Natural killer cell (primary cell): ENCODE data around the gene RAN. TPM values are rescaled to one million over a fixed set of nuclear protein-coding genes. Genes with fewer than 3 reads are reported as not detected.

Source experiments
- ATAC-seq, 3 donors: fragments of 150-1000 bp in 2 of 3; fragments of 200-7000 bp in 1 of 3; cut with Tn5 transposase; 1 replicate in 1 of 3; 2 replicates in 2 of 3; pipeline ENCODE4 v1.10.0; 2021; ENCODE audit warnings: mild to moderate bottlenecking in 2 of 3, moderate library complexity in 2 of 3
- DNase-seq, 2 donors: peaks; one replicate each; pipeline versions ENCODE4 v3.0.0 to v3.0.0-alpha.2; 2013 to 2021; ENCODE audit warnings: mixed read lengths in 1 of 2
- H3K27ac ChIP-seq: one replicate; pipeline ENCODE4 v1.5.1; 2013; ENCODE audit warnings: mild to moderate bottlenecking, low read length
- H3K27me3 ChIP-seq: one replicate; pipeline ENCODE4 v1.6.1; 2013; ENCODE audit warnings: low read length; ENCODE audit not compliant: control insufficient read depth, insufficient read depth
- H3K36me3 ChIP-seq: one replicate; pipeline ENCODE4 v1.6.1; 2013; ENCODE audit warnings: low read length; ENCODE audit not compliant: control insufficient read depth, insufficient read depth
- H3K4me1 ChIP-seq: one replicate; pipeline ENCODE4 v1.6.1; 2013; ENCODE audit warnings: low read length; ENCODE audit not compliant: control insufficient read depth, insufficient read depth
- H3K4me3 ChIP-seq: one replicate; pipeline ENCODE4 v1.5.1; 2013; ENCODE audit warnings: low read length
- H3K9me3 ChIP-seq: one replicate; pipeline ENCODE4 v1.6.1; 2013; ENCODE audit warnings: low read length; ENCODE audit not compliant: control insufficient read depth, insufficient read depth
- H3K27ac Mint-ChIP-seq, 2 donors: one replicate each; pipeline ENCODE4 v1.8.0; 2022; ENCODE audit warnings: mild to moderate bottlenecking in 2 of 2, mixed read lengths in 2 of 2, moderate library complexity in 1 of 2
- H3K27me3 Mint-ChIP-seq, 2 donors: one replicate each; pipeline ENCODE4 v1.8.0; 2022; ENCODE audit warnings: low read depth in 2 of 2, mixed read lengths in 2 of 2
- H3K36me3 Mint-ChIP-seq: one replicate; pipeline ENCODE4 v1.8.0; 2022; ENCODE audit warnings: mixed read lengths
- H3K4me1 Mint-ChIP-seq, 2 donors: one replicate each; pipeline ENCODE4 v1.8.0; 2022; ENCODE audit warnings: mixed read lengths in 2 of 2
- H3K4me3 Mint-ChIP-seq: one replicate; pipeline ENCODE4 v1.8.0; 2022; ENCODE audit warnings: mild to moderate bottlenecking, moderate library complexity, mixed read lengths
- H3K9me3 Mint-ChIP-seq, 2 donors: one replicate each; pipeline ENCODE4 v1.8.0; 2022; ENCODE audit warnings: mixed read lengths in 2 of 2
- WGBS: methylation state at CpG from one replicate; pipeline ENCODE4 v1.1.7; 2013; ENCODE audit warnings: missing lambda C conversion rate; ENCODE audit not compliant: insufficient coverage; 5-methylcytosine and 5-hydroxymethylcytosine counted together
- intact Hi-C: fragments of 100-400 bp; cut with micrococcal nuclease; formaldehyde crosslinking; loops from one replicate; pipeline ENCODE4 v1.14.2; 2022
- total RNA-seq, 4 donors: library from RNA; stranded (reverse); fragments of 120-200 nt in 1 of 4; gene quantifications; one replicate each; pipeline versions ENCODE4 v1.2.3 to v1.2.4, GENCODE V29; 2013 to 2022
- TF ChIP-seq, protein P1 (sequence below): fragments of 200-600 bp; IDR thresholded peaks from one replicate; pipeline ENCODE4 v1.8.0; 2022; ENCODE audit warnings: antibody characterized with exemption

The RAN gene
- total RNA-seq, 3 donors from 2014 or later (not counting 1 experiment from before 2014, with no cell fraction given) = 244 to 264 (median 247) TPM

DNA sequence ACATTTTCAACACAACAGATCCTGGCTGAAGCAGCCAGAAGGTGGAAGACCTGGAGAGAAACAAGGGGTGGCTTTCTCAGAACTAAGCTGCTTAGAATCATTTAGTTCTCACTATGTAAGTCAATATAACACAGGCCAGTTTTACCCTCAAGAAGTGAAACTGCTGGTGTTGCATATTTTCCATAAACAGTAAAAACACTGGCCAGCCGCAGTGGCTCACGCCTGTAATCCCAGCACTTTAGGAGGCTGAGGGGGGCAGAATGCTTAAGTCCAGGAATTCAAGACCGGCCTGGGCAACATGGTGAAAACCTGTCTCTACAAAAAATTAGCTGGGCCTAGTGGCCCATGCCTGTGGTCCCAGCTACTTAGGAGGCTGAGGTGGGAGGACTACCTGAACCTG lies 44.4 kb upstream of the RAN start:
- no peaks in the 10 kb centered on the region for H3K27me3 ChIP-seq
- H3K4me1 ChIP-seq = peaks cover 8% of the 10 kb centered on the region
- peaks cover 2% of the 10 kb centered on the region for H3K36me3 ChIP-seq
- intact Hi-C loops = no loop called here
- H3K27me3 Mint-ChIP-seq = no peaks in the 10 kb centered on the region
- WGBS = 95% methylated on average over 3 of the region's 3 CpGs
- H3K4me3 Mint-ChIP-seq = no peak overlapping the region
- no peaks in the 10 kb centered on the region for H3K9me3 ChIP-seq
- no peak overlapping the region for H3K27ac ChIP-seq
- TF ChIP-seq, protein P1, sequence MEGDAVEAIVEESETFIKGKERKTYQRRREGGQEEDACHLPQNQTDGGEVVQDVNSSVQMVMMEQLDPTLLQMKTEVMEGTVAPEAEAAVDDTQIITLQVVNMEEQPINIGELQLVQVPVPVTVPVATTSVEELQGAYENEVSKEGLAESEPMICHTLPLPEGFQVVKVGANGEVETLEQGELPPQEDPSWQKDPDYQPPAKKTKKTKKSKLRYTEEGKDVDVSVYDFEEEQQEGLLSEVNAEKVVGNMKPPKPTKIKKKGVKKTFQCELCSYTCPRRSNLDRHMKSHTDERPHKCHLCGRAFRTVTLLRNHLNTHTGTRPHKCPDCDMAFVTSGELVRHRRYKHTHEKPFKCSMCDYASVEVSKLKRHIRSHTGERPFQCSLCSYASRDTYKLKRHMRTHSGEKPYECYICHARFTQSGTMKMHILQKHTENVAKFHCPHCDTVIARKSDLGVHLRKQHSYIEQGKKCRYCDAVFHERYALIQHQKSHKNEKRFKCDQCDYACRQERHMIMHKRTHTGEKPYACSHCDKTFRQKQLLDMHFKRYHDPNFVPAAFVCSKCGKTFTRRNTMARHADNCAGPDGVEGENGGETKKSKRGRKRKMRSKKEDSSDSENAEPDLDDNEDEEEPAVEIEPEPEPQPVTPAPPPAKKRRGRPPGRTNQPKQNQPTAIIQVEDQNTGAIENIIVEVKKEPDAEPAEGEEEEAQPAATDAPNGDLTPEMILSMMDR = no peak
- no peak for ATAC-seq
- no peak overlapping the region for H3K4me3 ChIP-seq
- no peaks in the 10 kb centered on the region for H3K9me3 Mint-ChIP-seq
- DNase-seq = no peak
- no peak overlapping the region for H3K27ac Mint-ChIP-seq
- no peaks in the 10 kb centered on the region for H3K36me3 Mint-ChIP-seq
- H3K4me1 Mint-ChIP-seq = peaks cover 6% of the 10 kb centered on the region in 2 donors

DNA sequence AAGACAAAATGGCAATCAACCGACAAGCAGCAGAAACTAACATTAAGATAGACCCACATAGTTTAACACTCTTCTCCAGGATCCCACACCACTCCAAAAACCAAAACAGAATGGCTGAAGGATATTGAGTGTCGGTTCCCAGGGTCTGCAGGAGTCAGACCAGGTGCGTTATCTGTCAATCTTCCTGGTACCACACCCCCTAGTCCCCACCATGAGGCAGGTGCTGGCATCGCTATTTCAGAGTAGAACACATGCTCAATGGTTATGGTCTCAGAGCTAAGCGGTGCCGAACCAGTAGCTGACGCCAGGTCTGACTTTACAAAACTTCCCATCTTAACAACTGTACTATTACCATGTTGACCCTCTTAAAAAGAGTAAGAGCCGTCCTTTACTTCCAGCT lies 43.0 kb upstream of the RAN start:
- intact Hi-C loops = no loop called here
- H3K27ac ChIP-seq = no peak overlapping the region
- Mint-ChIP-seq H3K36me3 (no peaks in the 10 kb centered on the region), H3K4me3 (no peak overlapping the region), H3K27ac (no peak overlapping the region), H3K4me1 (peaks cover 12 to 13% of the 10 kb centered on the region in 2 donors), H3K27me3 (no peaks in the 10 kb centered on the region), H3K9me3 (no peaks in the 10 kb centered on the region)
- TF ChIP-seq, protein P1 = no peak
- H3K4me1 ChIP-seq = peaks cover 8% of the 10 kb centered on the region
- no peaks in the 10 kb centered on the region for H3K9me3 ChIP-seq
- H3K27me3 ChIP-seq = no peaks in the 10 kb centered on the region
- ATAC-seq (no peak), DNase-seq (no peak)
- WGBS = 96% methylated on average over 7 of the region's 8 CpGs
- H3K4me3 ChIP-seq = no peak overlapping the region
- H3K36me3 ChIP-seq = no peaks in the 10 kb centered on the region

DNA sequence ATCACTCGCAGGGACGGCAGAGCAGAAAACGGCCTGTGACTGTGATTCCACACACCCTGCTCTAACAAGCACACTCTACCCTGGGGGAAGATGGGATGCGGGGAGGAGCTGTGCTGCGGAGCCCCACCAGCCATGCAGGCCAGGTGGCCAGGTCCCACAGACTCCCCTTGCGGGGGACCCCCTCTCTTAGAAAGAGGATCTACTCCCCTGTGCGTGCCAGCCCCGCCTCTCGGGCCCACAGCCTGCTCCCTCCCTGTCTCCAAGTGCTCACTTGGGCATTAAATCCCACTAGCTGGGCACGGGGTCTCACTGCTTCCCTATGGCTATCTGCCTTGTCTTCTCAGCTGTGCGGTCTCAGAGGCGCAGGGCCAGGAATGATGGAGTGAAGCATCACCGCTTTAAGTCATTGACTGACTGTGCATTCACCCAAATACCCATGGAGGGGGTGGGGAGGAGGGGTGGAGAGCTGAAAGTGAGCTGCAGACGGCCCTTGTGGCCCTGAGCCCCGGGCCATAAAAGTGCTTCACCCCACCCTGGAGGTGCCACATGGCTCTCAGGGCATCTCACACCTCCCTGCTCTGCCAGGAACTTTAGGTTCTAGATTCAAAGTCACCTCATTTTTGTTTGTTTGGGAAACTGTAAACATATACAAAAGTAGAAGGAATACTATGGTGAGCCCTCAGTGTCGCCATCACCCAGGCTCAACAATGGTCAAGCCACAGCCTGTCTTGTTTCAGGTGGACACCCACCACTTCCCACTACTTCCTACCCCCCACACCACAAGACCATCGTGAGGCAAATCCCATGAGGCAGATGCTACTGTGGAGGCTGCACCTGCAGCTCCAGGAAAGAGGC lies 42.2 kb upstream of the RAN start:
- H3K4me3 ChIP-seq = no peak overlapping the region
- H3K9me3 ChIP-seq = no peaks in the 10 kb centered on the region
- intact Hi-C loops = no loop called here
- no peak for ATAC-seq
- Mint-ChIP-seq H3K4me1 (peaks cover 12 to 13% of the 10 kb centered on the region in 2 donors), H3K27me3 (no peaks in the 10 kb centered on the region), H3K4me3 (no peak overlapping the region), H3K27ac (no peak overlapping the region), H3K36me3 (no peaks in the 10 kb centered on the region), H3K9me3 (no peaks in the 10 kb centered on the region)
- WGBS = 89% methylated on average over 17 of the region's 17 CpGs
- no peak overlapping the region for H3K27ac ChIP-seq
- H3K36me3 ChIP-seq = no peaks in the 10 kb centered on the region
- TF ChIP-seq, protein P1 = no peak
- no peaks in the 10 kb centered on the region for H3K27me3 ChIP-seq
- DNase-seq = no peak
- peaks cover 8% of the 10 kb centered on the region for H3K4me1 ChIP-seq

DNA sequence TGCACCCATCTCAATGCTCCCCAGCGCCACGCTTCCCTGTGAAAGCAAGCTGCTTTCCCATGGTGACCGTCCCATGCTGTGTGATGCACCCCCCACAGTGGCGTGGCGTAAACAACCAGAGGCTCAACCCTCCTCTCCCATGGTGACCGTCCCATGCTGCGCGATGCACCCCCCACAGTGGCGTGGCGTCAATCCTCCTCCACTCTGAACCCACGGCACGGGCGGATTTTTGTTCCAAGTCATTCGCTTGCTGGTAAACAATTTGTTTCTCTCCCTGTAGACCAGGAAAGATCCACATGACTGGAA lies 41.7 kb upstream of the RAN start:
- H3K27ac Mint-ChIP-seq = no peak overlapping the region
- ATAC-seq = no peak
- intact Hi-C loops = no loop called here

More for the DNA sequence above, 41.7 kb upstream of the RAN start:
- no peak overlapping the region for H3K27ac ChIP-seq
- Mint-ChIP-seq H3K27me3 (no peaks in the 10 kb centered on the region), H3K36me3 (no peaks in the 10 kb centered on the region), H3K4me3 (no peak overlapping the region), H3K4me1 (peaks cover 12 to 13% of the 10 kb centered on the region in 2 donors), H3K9me3 (no peaks in the 10 kb centered on the region)
- no peak for DNase-seq
- H3K27me3 ChIP-seq = no peaks in the 10 kb centered on the region
- WGBS = 91% methylated on average over 14 of the region's 14 CpGs
- no peaks in the 10 kb centered on the region for H3K9me3 ChIP-seq
- H3K4me1 ChIP-seq = peaks cover 11% of the 10 kb centered on the region
- H3K4me3 ChIP-seq = no peak overlapping the region
- TF ChIP-seq, protein P1 = no peak
- no peaks in the 10 kb centered on the region for H3K36me3 ChIP-seq
